GM18520 (cell line): ENCODE measurements around the gene TNK1.

Experiments
- ATAC-seq: cut with Tn5 transposase; IDR thresholded peaks from one replicate; pipeline ENCODE4 v1.9.1; 2021; ENCODE audit not compliant: unreplicated experiment

Gene TNK1

DNA sequence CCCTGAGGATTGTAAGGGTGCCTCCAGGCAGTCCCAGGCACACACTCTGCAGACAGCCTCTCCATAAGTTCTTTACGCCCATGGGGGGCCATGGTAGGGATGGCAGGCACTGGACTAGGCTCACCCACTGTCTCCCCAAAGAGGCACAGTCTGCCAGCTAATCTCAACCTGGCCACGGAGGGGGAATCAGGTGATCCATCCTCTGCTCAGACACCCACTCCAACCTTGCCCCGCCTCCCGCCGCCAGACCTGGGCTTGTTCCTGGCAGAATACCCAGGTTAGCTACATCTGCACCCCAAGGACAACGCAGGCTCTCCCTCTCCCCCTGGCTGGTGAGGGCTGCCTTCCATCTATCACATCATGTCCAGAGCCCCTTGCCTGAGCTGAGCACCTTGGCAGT lies 28.0 kb downstream of the TNK1 start:
- no peak for ATAC-seq

DNA sequence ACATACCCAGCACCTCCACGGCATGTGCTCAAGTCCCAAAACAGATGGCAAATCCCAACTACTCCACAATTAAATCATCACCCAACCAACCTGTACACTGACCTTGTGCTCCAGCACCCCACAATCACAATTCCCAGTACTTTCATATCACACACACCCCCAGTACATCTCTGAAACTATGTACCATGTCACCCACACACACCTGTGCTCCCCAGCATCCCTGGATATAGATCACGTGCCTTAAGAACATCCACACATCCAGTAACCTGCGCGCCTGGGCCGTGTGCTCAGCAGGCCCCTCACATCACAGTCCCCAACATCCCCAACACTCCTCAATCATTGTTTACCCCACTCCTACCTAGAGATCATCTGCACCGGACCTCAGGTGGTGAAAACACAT lies 28.8 kb downstream of the TNK1 start:
- no peak for ATAC-seq

DNA sequence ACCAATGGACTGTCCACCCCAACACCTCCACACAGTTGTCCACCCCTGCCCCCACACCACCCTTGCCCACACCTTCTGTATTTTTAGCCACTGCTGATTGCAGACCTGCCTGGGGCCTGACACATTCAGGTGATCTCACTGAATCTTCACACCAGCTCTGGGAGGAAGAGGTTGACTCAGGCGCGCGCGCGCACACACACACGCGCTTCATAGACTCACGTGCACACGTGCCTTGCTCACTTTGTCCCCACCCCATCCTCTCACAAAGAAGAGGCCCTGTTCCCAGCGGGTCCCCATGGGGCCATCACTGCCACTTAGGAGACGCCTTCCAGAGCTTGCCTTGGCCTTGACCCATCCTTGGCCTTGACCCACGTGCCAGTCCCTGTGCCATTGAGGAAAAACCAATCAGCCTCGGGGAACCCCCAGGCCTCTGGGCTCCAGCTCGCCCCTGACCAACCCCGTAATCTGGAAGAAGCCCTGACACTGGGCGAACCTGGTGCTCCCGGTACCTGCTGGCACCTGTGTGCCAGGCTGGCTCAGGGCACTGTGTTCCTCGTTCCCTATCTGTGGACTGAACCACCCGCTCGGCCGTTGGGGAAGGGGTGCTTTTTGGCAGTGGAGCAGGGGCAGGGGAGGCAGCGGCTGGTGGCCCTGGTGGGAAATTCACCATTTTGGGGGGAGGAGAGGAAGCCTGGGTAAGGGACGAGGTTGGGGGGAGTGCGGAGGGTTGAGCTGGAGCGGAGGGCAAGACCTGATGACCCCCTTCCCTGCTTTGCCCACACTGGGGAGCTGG lies 29.9 kb downstream of the TNK1 start:
- ATAC-seq: no peak

DNA sequence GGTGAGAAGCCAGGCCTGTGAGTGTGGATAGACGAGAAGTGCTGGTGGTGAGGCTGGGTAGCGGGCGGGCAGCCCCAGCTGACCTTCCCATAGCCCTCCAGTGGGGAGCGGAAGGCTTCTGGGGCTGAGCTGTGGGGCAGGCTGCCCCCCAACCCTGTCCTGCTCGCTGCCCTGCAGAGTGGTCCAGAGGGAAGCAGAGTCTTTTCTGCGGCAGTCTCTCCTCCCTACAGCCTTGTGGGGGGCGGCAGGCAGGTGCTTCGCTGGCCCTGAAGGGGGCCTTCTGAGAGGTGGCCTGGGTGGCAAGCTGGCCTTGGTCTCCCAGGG lies 30.5 kb downstream of the TNK1 start:
- no peak for ATAC-seq

DNA sequence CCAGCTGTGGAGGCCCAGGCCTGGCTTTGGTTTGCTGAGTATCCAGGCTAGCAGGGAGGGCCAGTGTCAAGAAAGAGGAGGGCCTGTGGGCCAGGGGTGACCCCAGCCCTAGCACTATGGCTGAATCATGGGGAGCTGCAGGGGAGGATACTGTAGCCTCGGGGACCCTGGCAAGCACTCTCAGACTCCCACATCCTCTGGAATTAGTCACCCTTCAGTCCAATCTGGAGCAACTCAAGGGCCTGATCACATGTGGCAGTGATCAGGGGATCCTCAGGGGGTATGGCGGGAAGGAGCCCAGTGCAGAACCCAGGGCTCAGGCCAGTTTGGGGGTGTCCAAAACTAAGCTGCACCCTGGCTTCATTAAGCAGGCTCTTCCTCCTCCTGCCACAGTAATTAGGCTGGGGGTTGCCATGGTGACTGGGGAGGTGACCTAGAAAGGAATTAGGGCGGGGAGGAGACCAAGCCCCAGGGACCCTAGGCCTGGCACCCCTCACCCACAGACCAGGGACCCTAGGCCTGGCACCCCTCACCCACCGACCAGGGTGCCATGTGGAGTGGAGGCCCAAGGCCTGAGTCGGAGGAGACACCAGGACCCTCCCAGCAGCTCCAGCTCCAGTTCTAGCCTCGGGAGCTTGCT lies 32.6 kb downstream of the TNK1 start:
- ATAC-seq: no peak

DNA sequence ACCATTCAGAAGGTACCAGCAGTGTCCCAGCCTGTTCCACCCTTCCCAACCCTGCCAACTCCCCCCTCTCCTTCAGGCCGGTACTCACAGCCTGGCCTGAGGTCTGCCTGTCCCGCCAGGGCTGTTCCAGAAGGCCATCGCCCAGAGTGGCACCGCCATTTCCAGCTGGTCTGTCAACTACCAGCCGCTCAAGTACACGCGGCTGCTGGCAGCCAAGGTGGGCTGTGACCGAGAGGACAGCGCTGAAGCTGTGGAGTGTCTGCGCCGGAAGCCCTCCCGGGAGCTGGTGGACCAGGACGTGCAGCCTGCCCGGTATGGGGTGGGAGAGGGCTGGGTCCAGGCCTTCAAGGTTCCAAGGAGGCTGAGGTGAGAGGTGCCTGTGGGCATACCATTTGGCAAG lies 33.9 kb downstream of the TNK1 start:
- no peak for ATAC-seq

DNA sequence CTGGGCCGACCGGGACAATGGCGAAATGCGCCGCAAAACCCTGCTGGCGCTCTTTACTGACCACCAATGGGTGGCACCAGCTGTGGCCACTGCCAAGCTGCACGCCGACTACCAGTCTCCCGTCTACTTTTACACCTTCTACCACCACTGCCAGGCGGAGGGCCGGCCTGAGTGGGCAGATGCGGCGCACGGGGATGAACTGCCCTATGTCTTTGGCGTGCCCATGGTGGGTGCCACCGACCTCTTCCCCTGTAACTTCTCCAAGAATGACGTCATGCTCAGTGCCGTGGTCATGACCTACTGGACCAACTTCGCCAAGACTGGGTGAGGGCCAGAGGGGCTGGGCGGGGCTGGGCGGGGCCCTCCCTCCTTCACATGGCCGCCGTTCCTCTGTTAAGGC lies 34.9 kb downstream of the TNK1 start:
- no peak for ATAC-seq

DNA sequence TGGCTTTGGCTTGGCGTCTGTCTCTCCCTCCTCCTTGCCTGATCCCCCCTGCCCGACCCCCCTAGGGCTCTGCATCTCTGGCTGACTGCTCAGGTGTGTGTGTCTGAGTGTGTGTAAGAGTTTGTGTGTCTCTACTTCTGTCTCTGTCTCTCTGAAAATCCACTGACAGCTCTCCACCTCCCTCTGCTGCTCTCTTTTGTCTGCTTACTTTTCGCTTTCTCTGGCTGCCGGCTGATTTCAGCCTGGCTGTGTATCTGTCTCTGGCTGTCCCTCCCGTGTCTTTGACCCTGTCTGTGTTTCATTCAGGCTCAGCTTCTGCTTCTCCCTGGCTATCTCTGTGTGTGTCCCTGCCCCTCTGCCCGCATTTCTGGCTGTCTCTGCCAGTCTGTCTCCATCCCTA lies 35.4 kb downstream of the TNK1 start:
- no peak for ATAC-seq

DNA sequence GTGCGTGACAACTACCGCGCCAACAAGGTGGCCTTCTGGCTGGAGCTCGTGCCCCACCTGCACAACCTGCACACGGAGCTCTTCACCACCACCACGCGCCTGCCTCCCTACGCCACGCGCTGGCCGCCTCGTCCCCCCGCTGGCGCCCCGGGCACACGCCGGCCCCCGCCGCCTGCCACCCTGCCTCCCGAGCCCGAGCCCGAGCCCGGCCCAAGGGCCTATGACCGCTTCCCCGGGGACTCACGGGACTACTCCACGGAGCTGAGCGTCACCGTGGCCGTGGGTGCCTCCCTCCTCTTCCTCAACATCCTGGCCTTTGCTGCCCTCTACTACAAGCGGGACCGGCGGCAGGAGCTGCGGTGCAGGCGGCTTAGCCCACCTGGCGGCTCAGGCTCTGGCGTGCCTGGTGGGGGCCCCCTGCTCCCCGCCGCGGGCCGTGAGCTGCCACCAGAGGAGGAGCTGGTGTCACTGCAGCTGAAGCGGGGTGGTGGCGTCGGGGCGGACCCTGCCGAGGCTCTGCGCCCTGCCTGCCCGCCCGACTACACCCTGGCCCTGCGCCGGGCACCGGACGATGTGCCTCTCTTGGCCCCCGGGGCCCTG lies 36.3 kb downstream of the TNK1 start:
- ATAC-seq: no peak

DNA sequence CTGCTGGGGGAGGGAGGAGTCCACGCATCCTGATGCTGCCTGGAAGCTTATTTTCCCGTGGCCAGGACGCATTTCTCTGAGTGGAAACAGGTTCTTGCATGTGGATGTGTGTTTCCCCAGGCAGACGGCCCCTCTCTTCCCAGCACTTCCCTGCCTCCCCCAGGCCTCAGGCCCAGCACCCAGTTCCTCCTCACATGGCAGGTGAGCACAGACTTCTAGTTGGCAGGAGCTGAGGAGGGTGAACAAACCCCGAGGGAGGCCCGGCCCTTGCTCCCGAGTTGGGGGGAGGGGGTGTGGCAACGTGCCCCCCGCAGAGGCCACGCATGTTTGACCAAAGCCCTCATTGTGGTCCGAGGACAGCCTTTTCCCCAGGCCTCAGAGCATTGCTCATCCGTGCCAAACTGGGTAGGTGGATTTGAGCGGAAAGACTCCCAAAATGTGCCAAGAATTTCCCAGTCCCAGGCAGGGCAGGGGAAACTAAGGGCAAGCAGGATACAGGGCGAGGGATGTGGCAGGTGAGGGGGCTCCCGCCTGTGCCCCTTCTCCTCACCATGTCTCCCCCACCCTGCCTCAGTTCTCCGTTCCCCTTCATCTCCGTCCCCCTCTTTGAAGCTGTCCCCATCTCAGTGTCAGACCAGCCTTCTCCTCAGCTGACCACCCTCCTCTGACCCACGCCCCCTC lies 37.7 kb downstream of the TNK1 start:
- ATAC-seq: no peak

DNA sequence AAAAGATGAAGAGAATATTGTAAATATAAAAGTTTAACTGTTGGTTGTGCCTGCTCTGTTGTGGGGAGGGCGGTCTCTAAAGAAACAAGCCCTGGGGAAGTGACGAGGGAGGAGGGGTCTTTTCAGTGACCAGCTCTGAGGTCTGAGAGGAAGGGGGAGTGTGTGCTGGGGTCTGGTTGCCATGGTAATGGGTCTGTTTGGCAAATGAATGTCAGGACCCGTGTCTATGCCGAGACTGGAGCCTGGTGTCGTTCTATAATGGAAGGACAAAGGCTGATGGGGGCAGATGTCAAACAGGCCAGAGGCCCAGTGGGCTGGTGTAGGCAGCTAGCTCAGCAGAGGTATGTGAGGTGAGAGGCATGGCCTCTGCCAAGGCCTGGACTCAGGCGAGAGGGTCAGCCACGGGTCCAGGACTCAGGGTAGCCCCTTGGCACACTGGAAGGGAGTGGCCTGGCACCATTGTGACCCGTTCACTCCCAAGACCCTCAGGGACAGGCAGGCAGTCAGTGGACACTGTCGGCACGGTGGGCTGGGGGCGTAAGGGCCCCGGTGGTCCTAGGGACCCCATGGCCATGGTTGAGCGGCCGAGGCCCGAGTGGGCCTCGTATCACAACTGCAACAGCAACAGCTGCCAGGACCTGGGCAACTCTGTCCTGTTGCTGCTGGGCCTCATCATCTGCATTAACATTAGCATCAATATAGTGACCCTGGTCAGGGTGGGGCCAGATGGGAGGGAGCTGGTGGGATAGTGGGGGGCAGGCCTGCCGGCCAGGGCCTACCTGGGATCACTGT lies 39.1 kb downstream of the TNK1 start, which contains the start of gene SPEM1:
SPEM1 (plus strand) TSS at position 506 of the 792 bp plus-strand sequence; CDS start at position 567, 61 bp downstream.
- ATAC-seq: no peak

DNA sequence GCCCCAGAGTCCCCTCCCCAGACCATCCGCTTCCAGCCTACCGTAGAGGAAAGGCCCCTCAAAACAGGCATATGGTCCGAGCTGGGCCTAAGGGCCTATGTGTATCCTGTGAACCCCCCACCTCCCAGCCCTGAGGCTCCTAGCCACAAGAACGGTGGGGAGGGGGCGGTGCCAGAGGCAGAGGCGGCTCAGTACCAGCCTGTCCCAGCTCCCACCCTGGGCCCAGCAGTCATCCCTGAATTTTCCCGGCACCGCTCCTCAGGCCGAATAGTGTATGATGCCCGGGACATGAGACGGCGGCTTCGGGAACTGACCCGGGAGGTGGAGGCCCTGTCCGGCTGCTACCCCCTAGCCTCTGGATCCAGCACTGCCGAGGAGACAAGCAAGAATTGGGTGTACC lies 40.3 kb downstream of the TNK1 start:
- no peak for ATAC-seq

DNA sequence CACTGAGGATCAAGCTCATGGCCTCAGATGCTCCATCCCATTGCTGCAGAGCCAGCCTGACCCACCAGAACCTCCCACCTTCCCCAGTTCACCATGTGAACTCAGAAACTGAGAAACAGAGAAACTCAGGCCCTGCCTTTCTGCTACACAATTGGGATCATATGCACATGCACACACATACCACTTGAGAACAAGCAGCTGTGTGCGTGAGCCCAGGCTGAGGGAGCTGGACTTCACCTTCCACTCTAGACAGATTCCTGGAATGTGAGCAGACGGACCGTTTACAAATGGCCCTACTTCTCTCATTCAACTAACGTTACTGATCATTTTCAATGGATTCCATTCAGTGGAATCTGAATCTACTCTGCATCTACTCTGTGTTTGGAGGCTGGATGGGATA lies 42.8 kb downstream of the TNK1 start:
- ATAC-seq: no peak

DNA sequence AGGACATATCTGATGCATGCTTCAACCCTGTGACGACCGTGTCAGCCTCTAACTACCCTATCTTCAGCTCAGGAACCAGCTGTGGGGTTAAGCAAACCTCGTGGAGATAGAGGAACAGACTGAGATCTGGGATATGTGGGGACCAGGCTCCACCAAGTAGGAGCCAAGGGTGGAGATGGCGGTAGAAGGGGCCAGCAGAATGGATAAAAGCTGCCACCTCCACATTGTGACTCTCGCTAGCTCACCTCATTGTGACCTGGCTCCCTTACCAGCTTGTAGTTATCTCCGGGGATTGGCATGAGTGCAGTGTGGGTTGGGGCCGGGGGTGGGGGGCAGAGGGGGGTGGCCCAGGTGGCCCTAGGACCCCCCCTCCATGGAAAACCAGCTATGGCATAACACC lies 44.4 kb downstream of the TNK1 start, which contains the start of gene SPEM2:
SPEM2 (plus strand) TSS at position 301 of the 400 bp plus-strand sequence; CDS start at position 374, 73 bp downstream.
- ATAC-seq: no peak

DNA sequence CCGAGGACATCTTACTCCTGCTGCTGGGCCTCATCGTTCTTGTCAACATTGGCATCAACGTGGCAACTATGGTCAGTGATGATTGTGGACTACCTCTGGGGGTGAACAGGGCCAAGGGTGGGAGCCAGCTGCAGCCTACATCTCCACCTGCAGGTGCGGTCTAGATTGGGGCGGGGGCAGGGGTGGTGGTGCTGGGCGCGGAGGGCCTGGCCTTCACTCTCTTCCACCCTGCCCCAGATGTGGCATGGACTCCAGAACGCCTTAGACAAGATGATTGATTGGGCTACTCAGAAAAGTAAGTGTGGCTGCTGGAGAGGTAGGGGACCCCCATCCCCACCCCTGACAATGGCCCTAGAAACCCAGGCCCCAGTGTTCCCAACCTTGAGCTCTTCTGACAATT lies 44.9 kb downstream of the TNK1 start:
- ATAC-seq: no peak

DNA sequence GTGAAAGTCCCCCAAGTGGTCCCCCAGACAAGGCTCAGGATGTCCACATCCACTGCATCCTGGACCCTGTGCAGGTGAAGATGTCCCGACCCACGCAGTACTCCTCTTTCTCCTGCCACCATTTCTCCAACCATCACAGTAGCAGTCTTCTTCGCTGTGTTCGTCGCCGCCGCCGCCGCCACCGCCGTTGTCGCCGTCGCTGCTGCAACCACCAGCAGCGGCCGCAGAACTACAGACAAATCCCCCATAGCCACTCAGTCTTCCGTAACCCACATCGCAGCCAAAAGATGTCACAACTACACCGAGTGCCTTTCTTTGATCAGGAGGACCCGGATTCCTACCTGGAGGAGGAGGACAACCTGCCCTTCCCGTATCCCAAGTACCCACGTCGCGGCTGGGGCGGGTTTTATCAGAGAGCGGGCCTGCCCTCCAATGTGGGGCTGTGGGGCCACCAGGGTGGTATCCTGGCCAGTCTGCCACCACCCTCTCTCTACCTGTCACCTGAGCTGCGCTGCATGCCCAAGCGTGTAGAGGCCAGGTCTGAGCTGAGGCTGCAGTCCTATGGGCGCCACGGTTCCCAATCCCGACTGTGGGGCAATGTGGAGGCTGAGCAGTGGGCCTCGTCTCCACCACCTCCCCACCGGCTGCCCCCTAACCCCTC lies 45.4 kb downstream of the TNK1 start:
- no peak for ATAC-seq

DNA sequence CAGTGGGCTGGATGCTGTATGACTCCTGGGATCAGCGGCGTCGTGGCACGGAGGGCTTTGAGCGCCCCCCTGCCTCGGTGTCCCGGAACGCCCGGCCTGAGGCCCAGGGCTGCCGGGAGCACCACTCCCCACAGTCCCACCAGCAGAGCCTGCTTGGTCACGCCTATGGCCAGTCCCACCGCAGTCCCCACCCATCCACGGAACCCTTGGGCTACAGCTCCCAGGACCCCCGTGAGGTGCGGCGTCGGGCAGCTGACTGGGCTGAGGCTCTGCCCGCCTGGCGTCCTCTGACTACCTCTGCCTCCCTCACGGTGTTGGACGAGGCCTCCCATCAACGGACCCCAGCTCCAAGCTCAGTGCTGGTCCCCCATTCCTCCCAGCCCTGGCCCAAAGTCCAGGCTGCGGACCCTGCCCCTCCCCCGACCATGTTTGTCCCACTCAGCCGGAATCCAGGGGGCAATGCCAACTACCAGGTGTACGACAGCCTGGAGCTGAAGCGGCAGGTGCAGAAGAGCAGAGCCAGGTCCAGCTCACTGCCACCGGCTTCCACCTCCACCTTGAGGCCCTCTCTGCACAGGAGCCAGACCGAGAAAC lies 46.1 kb downstream of the TNK1 start:
- ATAC-seq: no peak

DNA sequence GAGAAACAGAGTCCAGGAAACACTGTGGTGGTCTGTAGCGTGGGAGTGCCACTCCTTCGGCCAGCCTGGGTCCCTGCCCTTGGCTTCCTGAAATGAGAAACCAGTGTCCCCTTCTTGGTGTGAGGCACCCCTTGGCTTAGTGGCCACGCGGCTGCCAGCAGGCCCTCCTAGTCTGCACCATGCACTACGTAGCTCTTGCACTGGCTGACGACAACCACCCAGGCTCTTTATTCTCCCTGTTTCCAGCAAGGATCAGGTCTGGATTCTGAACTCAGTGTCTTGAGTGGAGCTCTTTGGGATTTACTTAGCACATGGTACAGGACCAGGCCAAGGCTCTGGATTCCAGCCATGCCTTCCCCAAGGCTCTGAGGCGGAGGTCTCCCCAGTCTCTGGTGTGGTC lies 46.7 kb downstream of the TNK1 start:
- no peak for ATAC-seq

DNA sequence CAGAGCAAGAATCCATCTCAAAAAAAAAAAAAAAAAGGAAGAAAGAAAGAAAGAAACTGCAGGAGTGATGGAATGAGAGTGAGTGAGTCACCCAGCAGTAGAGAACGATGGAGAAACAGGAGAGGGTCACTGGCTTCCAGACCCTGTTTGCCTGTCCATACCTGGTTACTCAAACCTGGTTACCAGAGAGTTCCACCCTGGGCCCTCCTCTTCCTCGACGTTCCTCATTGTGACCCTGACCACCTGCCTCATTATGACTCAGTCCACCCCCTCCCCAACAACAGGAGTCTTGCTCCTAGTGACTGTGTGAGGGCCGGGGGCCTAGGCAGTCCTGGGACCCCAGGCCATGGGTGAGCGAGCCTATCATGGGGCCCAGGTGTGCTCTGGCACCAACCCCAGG lies 47.7 kb downstream of the TNK1 start, which contains the start of gene SPEM3:
SPEM3 (plus strand) TSS at position 301 of the 400 bp plus-strand sequence; CDS start at position 347, 46 bp downstream.
- ATAC-seq: no peak

DNA sequence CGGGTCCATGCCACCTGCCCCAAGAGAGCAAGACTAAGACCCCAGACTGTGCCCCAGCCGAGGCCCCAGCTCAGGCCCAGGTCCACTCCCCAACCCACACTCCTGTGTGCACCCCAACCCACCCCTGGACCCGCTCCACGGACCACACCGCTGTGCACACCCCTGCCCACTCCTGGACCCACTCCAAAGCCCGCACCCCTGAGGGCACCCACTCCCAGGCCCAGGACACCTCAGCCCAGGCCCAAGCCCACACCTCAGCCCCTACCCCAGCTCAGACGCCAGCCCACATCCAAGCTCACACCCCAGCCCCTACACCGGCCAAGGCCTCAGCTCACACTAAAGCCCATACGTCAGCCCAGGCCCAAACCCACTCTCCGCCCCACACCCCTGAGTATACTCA lies 48.8 kb downstream of the TNK1 start:
- no peak for ATAC-seq
